ENCODE results near the gene TESK1.

DNA sequence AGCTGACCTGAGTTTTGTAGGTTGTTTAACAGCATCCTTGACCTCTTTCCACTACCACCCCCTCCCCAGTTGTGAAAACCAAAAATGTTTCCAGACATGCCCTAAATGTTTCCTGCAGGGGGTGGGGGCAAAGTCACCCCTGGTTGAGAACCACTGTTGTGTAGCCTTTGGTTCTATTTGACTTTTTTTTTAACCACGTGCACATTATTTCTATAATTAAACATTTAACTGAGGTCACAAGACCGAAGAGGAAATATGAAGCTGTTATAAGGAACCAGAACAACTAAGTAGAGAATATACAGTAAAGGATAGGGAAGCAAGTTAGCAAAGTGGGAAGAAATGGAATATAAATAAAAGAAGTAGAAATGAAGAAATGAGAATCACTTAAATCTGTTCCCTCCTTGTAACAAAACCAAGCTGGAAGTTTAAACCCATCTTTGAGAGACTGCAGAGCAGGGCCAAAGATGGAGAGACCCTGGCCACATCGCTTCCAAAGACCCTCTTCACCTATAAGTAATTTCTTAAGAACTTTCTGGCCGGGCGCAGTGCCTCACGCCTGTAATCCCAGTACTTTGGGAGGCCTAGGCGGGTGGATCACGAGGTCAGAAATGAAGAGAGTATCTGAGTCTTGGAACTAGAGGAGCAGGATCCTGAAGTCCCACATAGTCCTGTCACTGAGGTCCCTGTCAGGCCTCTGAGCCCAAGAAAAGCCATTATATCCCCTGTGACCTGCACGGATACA is 31.2 kb downstream of the TESK1 start:
- TF ChIP-seq, protein P1, sequence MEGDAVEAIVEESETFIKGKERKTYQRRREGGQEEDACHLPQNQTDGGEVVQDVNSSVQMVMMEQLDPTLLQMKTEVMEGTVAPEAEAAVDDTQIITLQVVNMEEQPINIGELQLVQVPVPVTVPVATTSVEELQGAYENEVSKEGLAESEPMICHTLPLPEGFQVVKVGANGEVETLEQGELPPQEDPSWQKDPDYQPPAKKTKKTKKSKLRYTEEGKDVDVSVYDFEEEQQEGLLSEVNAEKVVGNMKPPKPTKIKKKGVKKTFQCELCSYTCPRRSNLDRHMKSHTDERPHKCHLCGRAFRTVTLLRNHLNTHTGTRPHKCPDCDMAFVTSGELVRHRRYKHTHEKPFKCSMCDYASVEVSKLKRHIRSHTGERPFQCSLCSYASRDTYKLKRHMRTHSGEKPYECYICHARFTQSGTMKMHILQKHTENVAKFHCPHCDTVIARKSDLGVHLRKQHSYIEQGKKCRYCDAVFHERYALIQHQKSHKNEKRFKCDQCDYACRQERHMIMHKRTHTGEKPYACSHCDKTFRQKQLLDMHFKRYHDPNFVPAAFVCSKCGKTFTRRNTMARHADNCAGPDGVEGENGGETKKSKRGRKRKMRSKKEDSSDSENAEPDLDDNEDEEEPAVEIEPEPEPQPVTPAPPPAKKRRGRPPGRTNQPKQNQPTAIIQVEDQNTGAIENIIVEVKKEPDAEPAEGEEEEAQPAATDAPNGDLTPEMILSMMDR (IDR thresholded peaks at IDR 0.05; ENCODE audit: low read length): no peak
- TF ChIP-seq EZH2phosphoT487 (IDR thresholded peaks at IDR 0.05; ENCODE audit: low read length) (no peak), EZH2 (optimal IDR thresholded peaks at IDR 0.05; ENCODE audit: low read depth, low read length) (no peak)

Measured in MM.1S (cell line).